ENCODE results near the gene HMX1. TPM values are rescaled to one million over a fixed set of nuclear protein-coding genes. Genes with fewer than 3 reads are reported as not detected.

The HMX1 gene
- total RNA-seq, 4 donors from 2014 or later, result not detected

DNA sequence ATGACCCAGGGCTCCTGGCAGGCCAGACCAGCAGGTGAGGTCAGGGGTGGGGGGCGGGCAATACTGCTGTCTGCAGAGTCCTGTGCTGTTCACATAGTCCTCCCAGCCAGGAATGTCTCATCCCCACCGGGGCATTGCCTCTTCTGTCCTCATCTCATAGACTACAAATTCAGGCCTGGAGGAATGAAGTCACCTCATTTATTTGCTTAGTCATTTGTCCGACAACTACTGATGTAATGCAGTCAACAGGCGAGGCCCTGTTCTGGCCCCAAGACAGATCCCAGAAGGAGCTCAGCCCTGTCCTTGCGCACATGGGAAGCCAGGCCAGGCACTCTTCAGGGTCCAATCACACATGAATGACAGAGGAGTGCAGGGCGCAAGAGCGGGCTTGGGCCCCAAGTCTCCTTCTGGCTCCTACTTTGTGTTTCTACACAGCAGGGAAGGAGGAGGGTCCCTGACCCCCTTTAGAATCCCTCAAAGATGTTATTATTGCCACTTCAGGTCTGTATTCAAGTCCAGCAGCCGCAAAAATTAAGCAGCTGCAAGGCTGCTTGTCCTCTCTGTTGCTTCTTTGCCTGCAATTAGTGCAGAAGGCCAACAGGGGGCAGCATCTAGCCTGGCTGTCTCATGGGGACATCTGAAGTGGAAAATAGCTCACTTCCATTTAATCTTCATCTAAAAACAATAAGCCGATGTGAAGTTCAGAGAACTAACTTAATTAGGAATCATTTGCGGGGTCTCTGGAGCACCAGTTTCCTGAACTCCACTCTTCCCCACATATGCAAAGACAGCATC lies 15.2 kb upstream of the HMX1 start:
- H3K36me3 ChIP-seq, result no peaks in the 10 kb centered on the region
- H3K9me3 ChIP-seq, result no peaks in the 10 kb centered on the region
- DNase-seq (ENCODE audit: low spot score in 2 of 2), result no peak
- H3K4me1 ChIP-seq, result no peaks in the 10 kb centered on the region
- no peak overlapping the region for H3K4me3 ChIP-seq
- peaks cover 67% of the 10 kb centered on the region for H3K27me3 ChIP-seq
- WGBS, result 80% methylated on average over 10 of the region's 10 CpGs
- TF ChIP-seq POLR2A (IDR thresholded peaks at IDR 0.05) (no peak), EP300 (IDR thresholded peaks at IDR 0.05) (no peak), POLR2AphosphoS5 (IDR thresholded peaks at IDR 0.05) (no peak)
- TF ChIP-seq, protein P1, sequence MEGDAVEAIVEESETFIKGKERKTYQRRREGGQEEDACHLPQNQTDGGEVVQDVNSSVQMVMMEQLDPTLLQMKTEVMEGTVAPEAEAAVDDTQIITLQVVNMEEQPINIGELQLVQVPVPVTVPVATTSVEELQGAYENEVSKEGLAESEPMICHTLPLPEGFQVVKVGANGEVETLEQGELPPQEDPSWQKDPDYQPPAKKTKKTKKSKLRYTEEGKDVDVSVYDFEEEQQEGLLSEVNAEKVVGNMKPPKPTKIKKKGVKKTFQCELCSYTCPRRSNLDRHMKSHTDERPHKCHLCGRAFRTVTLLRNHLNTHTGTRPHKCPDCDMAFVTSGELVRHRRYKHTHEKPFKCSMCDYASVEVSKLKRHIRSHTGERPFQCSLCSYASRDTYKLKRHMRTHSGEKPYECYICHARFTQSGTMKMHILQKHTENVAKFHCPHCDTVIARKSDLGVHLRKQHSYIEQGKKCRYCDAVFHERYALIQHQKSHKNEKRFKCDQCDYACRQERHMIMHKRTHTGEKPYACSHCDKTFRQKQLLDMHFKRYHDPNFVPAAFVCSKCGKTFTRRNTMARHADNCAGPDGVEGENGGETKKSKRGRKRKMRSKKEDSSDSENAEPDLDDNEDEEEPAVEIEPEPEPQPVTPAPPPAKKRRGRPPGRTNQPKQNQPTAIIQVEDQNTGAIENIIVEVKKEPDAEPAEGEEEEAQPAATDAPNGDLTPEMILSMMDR (IDR thresholded peaks at IDR 0.05), result no peak
- no peak overlapping the region for H3K27ac ChIP-seq

DNA sequence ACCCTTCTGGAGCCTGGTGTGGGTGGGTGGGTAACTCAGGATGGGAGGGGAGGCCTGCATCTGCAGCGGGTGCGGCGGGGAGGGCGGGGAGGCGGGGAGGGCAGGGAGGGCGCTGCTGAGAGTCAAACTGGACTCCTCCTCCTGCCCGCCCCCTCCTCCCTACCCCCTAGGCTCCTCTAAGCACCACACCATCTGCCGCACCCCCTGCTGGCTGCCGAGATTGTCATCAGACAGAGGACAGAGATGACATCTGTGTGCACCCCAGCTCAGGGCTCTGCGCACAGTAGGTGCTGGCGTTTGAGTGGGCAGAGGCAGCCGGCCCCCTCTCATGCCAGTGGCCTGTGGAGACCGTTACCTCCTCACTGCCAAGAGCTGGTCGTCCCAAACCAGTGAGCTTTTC lies 10.6 kb upstream of the HMX1 start:
- DNase-seq (ENCODE audit: low spot score in 2 of 2), result no peak
- peaks cover 3% of the 10 kb centered on the region for H3K4me1 ChIP-seq
- TF ChIP-seq, protein P1 (IDR thresholded peaks at IDR 0.05), result no peak
- no peak for TF ChIP-seq POLR2A (IDR thresholded peaks at IDR 0.05)
- TF ChIP-seq EP300 (IDR thresholded peaks at IDR 0.05), result no peak
- no peak for TF ChIP-seq POLR2AphosphoS5 (IDR thresholded peaks at IDR 0.05)
- no peak overlapping the region for H3K4me3 ChIP-seq
- H3K27me3 ChIP-seq, result peaks cover 62% of the 10 kb centered on the region
- H3K36me3 ChIP-seq, result no peaks in the 10 kb centered on the region
- WGBS, result 44% methylated on average over 4 of the region's 14 CpGs
- H3K27ac ChIP-seq, result no peak overlapping the region
- no peaks in the 10 kb centered on the region for H3K9me3 ChIP-seq

DNA sequence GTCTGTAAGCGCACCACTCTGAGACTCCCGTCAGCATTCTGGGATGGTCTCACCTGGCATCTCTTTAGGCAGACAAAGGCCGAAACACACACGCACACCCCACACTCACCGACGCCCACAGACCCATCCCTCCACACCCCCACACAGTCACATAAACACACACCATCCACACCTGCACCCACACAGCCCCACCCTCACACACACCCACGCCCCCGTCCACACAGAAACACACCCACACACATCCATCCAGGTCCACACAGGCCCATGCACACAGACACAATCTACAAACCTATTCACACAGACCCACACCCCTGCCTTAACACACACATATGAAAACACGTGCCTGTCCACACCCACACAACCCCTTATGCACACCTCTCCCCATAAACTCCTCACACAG lies 9.2 kb upstream of the HMX1 start:
- TF ChIP-seq EP300 (IDR thresholded peaks at IDR 0.05) (no peak), POLR2AphosphoS5 (IDR thresholded peaks at IDR 0.05) (no peak), POLR2A (IDR thresholded peaks at IDR 0.05) (no peak)
- TF ChIP-seq, protein P1 (IDR thresholded peaks at IDR 0.05), result no peak
- no peaks in the 10 kb centered on the region for H3K9me3 ChIP-seq
- no peak overlapping the region for H3K4me3 ChIP-seq
- peaks cover 64% of the 10 kb centered on the region for H3K27me3 ChIP-seq
- 75% methylated on average over 9 of the region's 9 CpGs for WGBS
- H3K36me3 ChIP-seq, result no peaks in the 10 kb centered on the region
- DNase-seq (ENCODE audit: low spot score in 2 of 2), result no peak
- peaks cover 3% of the 10 kb centered on the region for H3K4me1 ChIP-seq
- no peak overlapping the region for H3K27ac ChIP-seq

DNA sequence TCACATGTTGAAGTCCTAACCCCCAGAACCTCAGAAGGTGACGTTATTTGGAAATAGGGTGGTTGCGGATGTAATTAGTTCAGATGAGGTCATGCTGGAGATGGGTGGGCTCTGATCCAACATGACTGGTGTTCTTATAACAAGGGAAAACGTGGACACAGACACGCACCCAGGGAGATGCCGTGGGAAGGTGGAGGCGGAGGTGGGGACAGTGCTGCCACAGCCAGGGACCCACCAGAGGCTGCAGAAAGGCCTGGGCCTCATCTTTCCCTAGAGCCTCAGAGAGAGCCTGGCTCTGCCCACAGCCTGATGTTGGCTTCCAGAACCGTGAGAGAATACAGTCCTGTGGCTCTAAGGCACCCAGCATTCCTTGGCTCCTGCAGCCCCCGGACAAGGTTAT lies 7.9 kb upstream of the HMX1 start:
- Histone ChIP-seq H3K4me3 (no peak overlapping the region), H3K9me3 (no peaks in the 10 kb centered on the region), H3K4me1 (peaks cover 3% of the 10 kb centered on the region), H3K36me3 (no peaks in the 10 kb centered on the region), H3K27ac (no peak overlapping the region), H3K27me3 (peaks cover 74% of the 10 kb centered on the region)
- 60% methylated on average over 8 of the region's 8 CpGs for WGBS
- no peak for DNase-seq (ENCODE audit: low spot score in 2 of 2)
- TF ChIP-seq POLR2A (IDR thresholded peaks at IDR 0.05) (no peak), EP300 (IDR thresholded peaks at IDR 0.05) (no peak), POLR2AphosphoS5 (IDR thresholded peaks at IDR 0.05) (no peak)
- TF ChIP-seq, protein P1 (IDR thresholded peaks at IDR 0.05), result no peak

DNA sequence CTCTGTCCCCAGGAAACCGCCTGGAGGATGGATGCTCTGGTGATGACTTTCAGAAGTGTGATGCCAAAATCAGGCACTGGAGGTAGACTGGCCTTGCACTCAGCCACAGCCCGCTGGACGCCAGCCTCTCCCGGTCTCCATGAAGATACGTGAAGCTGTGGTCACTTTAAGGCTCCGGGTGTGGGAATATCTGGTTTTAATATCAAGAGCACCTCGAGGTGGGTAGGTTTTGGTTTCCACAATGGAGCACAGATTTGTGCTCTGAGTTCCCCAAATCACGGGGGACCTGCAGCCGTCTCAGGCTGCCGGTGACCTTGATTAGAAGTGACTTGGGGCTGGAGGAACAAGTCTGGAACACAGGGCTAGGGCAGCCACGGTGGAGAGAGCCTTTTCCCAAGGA lies 6.8 kb upstream of the HMX1 start:
- DNase-seq (ENCODE audit: low spot score in 2 of 2), result no peak
- no peaks in the 10 kb centered on the region for H3K36me3 ChIP-seq
- H3K27ac ChIP-seq, result no peak overlapping the region
- peaks cover 85% of the 10 kb centered on the region for H3K27me3 ChIP-seq
- 24% methylated on average over 11 of the region's 11 CpGs for WGBS
- peaks cover 3% of the 10 kb centered on the region for H3K4me1 ChIP-seq
- no peaks in the 10 kb centered on the region for H3K9me3 ChIP-seq
- TF ChIP-seq EP300 (IDR thresholded peaks at IDR 0.05) (no peak), POLR2A (IDR thresholded peaks at IDR 0.05) (no peak), POLR2AphosphoS5 (IDR thresholded peaks at IDR 0.05) (no peak)
- TF ChIP-seq, protein P1 (IDR thresholded peaks at IDR 0.05), result no peak
- H3K4me3 ChIP-seq, result no peak overlapping the region
